HepG2 (cell line): ENCODE measurements around the gene SRRM2. TPM values are rescaled to one million over a fixed set of nuclear protein-coding genes. Genes with fewer than 3 reads are reported as not detected.

Source experiments
- AKAP8 ChIP-seq: sonication (generic); formaldehyde crosslinking; IDR thresholded peaks from 2 replicates; pipeline ENCODE4 v1.5.1; 2020; ENCODE audit warnings: mild to moderate bottlenecking, missing genetic modification reagents
- BATF2 ChIP-seq: sonication (generic); formaldehyde crosslinking; IDR thresholded peaks from 2 replicates; pipeline ENCODE4 v1.8.0; 2022; ENCODE audit warnings: mild to moderate bottlenecking, missing genetic modification reagents, moderate library complexity
- BHLHE40 ChIP-seq: IDR thresholded peaks from 2 replicates; pipeline ENCODE4 v1.6.1; 2011; ENCODE audit warnings: low read length, improper control_type of control experiment
- CCAR2 ChIP-seq: fragments of 200-400 bp; formaldehyde crosslinking; optimal IDR thresholded peaks from 2 replicates; pipeline ENCODE3; 2018; ENCODE audit warnings: low read depth, mild to moderate bottlenecking, low read length, moderate library complexity
- CREM ChIP-seq, 2 experiments: sonication (generic) in 1 of 2; formaldehyde crosslinking in 1 of 2; IDR thresholded peaks; 2 replicates each; pipeline versions ENCODE4 v1.4.0 to v1.6.1; 2016 to 2020; ENCODE audit warnings: antibody characterized with exemption in 1 of 2, mild to moderate bottlenecking in 1 of 2, missing genetic modification reagents in 1 of 2
- EEA1 ChIP-seq: sonication (generic); formaldehyde crosslinking; IDR thresholded peaks from 2 replicates; pipeline ENCODE4 v1.5.1; 2020; ENCODE audit warnings: mild to moderate bottlenecking, missing genetic modification reagents, borderline replicate concordance
- ELF3 ChIP-seq: IDR thresholded peaks from 2 replicates; pipeline ENCODE4 v1.6.1; 2016; ENCODE audit warnings: missing genetic modification reagents, missing compliant biosample characterization
- ETV6 ChIP-seq: sonication (generic); formaldehyde crosslinking; conservative IDR thresholded peaks from 2 replicates; pipeline ENCODE4 v1.4.0; 2020; ENCODE audit warnings: missing genetic modification reagents
- GABPA ChIP-seq, 2 experiments: IDR thresholded peaks; 2 replicates each; pipeline ENCODE4 v1.6.1; 2011 to 2016; ENCODE audit warnings: low read depth in 2 of 2, low read length in 1 of 2, missing biosample characterization in 1 of 2, missing genetic modification characterization in 1 of 2
- ISL2 ChIP-seq: sonication (generic); formaldehyde crosslinking; IDR thresholded peaks from 2 replicates; pipeline ENCODE4 v1.5.0; 2020; ENCODE audit warnings: missing genetic modification reagents
- KAT8 ChIP-seq: IDR thresholded peaks from 2 replicates; pipeline ENCODE4 v1.6.1; 2016; ENCODE audit warnings: missing genetic modification reagents, missing compliant biosample characterization
- MAFF ChIP-seq: IDR thresholded peaks from 2 replicates; pipeline ENCODE4 v1.6.1; 2011; ENCODE audit warnings: low read depth, low read length, improper control_type of control experiment
- MXI1 ChIP-seq: IDR thresholded peaks from 3 replicates; pipeline ENCODE4 v1.6.1; 2012; ENCODE audit warnings: low read depth, low read length, inconsistent platforms, borderline replicate concordance
- RAD21 ChIP-seq: fragments of 450-650 bp; formaldehyde crosslinking; IDR thresholded peaks from 2 replicates; pipeline ENCODE4 v1.5.0; 2020; ENCODE audit warnings: mild to moderate bottlenecking
- SIN3A ChIP-seq: IDR thresholded peaks from 2 replicates; pipeline ENCODE4 v1.6.1; 2011; ENCODE audit warnings: low read depth, mild to moderate bottlenecking, control low read depth, low read length, borderline replicate concordance
- SIN3B ChIP-seq: fragments of 150-350 bp; IDR thresholded peaks from 2 replicates; pipeline ENCODE4 v1.6.1; 2014; ENCODE audit warnings: low read length
- SRF ChIP-seq: IDR thresholded peaks from 2 replicates; pipeline ENCODE4 v1.6.1; 2011; ENCODE audit warnings: mild to moderate bottlenecking, low read depth, low read length, moderate library complexity
- ZMYM2 ChIP-seq: sonication (generic); formaldehyde crosslinking; IDR thresholded peaks from 2 replicates; pipeline ENCODE4 v1.8.0; 2022; ENCODE audit warnings: mild to moderate bottlenecking, missing genetic modification reagents
- ZNF138 ChIP-seq: sonication (generic); formaldehyde crosslinking; IDR thresholded peaks from 2 replicates; pipeline ENCODE4 v1.5.0; 2020; ENCODE audit warnings: mild to moderate bottlenecking, low read depth, missing genetic modification reagents
- ZNF552 ChIP-seq: sonication (generic); formaldehyde crosslinking; IDR thresholded peaks from 2 replicates; pipeline ENCODE4 v1.9.0; 2022; ENCODE audit warnings: missing genetic modification reagents, mild to moderate bottlenecking, borderline replicate concordance
- ZNF569 ChIP-seq: sonication (generic); formaldehyde crosslinking; IDR thresholded peaks from 2 replicates; pipeline ENCODE4 v1.5.0; 2020; ENCODE audit warnings: mild to moderate bottlenecking, missing genetic modification reagents, moderate library complexity, borderline replicate concordance
- ZNF605 ChIP-seq: sonication (generic); formaldehyde crosslinking; IDR thresholded peaks from 2 replicates; pipeline ENCODE4 v1.8.0; 2022; ENCODE audit warnings: mild to moderate bottlenecking, missing genetic modification reagents
- ZNF749 ChIP-seq: sonication (generic); formaldehyde crosslinking; IDR thresholded peaks from 2 replicates; pipeline ENCODE4 v1.8.0; 2022; ENCODE audit warnings: mild to moderate bottlenecking, missing genetic modification reagents, moderate library complexity, borderline replicate concordance
- ZNF75D ChIP-seq: sonication (generic); formaldehyde crosslinking; IDR thresholded peaks from 2 replicates; pipeline ENCODE4 v1.8.1; 2023; ENCODE audit warnings: missing genetic modification reagents, mild to moderate bottlenecking, borderline replicate concordance
- polyA plus RNA-seq, 8 experiments: library from polyadenylated mRNA; depleted of rRNA in 3 of 8; stranded (reverse) in 7 of 8; unstranded in 1 of 8; fragments of >200 nt; fragmentation: Illumina TruSeq in 4 of 8; extraction: Trizol in 4 of 8; gene quantifications; 2 replicates each; pipeline versions ENCODE4 v1.2.1 to v1.2.3, GENCODE V29; 2011 to 2016; ENCODE audit warnings: low read depth in 4 of 8, missing spikeins in 1 of 8, mixed read lengths in 1 of 8; ENCODE audit not compliant: insufficient read depth in 1 of 8
- total RNA-seq, 5 experiments: library from RNA; depleted of rRNA; stranded (reverse); fragments of >200 nt; fragmentation: Illumina TruSeq; extraction: Trizol; gene quantifications; 2 replicates each; pipeline ENCODE4 v1.2.3, GENCODE V29; 2016; ENCODE audit warnings: low read depth in 1 of 5
- TF ChIP-seq, protein P1 (sequence below): sonication (generic); formaldehyde crosslinking; IDR thresholded peaks from 2 replicates; pipeline ENCODE4 v1.5.0; 2020; ENCODE audit warnings: missing genetic modification reagents
- TF ChIP-seq, protein P2 (sequence below), 2 experiments: sonication (generic) in 1 of 2; formaldehyde crosslinking in 1 of 2; IDR thresholded peaks; 2 replicates each; pipeline versions ENCODE4 v1.4.0 to v1.6.1; 2018 to 2020; ENCODE audit warnings: missing genetic modification reagents in 2 of 2, borderline replicate concordance in 1 of 2, low read depth in 1 of 2, mild to moderate bottlenecking in 1 of 2, missing biosample characterization in 1 of 2

The SRRM2 gene
- total and polyA plus RNA-seq, 2 of the 13 experiments (the other 11 are each of a cell fraction or from before 2014, with no cell fraction given): 50.4 to 112 TPM

DNA sequence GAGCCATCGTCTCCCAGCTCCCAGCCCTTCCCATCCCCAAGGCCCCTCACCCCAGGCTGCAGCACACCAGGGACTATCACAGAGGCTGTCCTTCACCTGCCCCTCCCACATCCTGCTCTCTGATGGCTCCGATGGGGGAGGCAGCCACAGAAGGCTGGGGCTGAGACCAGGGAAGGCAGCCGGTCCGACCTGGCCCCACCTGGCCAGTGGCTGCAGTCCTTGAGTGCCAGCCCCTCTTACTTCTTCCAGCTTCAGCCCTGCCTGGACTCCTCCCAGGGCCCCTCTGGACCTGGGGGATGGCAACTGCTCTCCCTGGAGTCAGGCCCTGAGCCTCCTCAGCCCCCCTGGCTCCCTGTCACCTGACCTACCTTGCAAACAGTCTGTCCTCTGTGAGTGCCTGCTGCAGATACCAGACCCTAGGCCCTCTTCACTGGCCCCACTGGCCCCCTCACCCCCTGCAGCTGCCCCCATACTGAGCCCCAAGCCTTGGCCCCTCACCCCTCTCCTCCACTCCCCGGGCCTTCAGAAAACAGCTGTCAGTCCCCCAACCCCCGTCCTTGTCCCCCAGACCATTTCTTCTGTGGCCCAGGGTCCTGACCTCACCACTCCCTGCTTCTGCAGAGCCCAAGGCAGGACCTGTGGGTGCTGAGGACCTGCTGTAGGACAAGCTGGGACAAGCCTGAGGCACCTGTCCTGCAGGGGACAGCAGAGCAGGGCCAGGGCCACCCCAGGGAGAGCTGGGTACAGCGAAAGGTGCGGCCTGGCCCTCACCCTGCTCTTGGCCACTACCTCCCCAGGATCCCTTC is 12.6 kb upstream of the SRRM2 start (continued):
- TF ChIP-seq ZNF569 (CRISPR knock-in tag) (no peak), ETV6 (0 out of 2 replicates have a peak, but pooled peaks have one; percentile 32), SIN3B (no peak), ZMYM2 (CRISPR knock-in tag) (no peak), ISL2 (CRISPR knock-in tag) (no peak), ZNF552 (CRISPR knock-in tag) (no peak), ZNF75D (no peak), ELF3 (no peak), RAD21 (no peak), BHLHE40 (no peak), MXI1 (no peak), SIN3A (no peak), GABPA (IDR thresholded peaks at IDR 0.05; ENCODE audit: low read depth, low read length) (no peak), GABPA (CRISPR knock-in tag; IDR thresholded peaks at IDR 0.05; ENCODE audit: low read depth) (no peak), EEA1 (CRISPR knock-in tag) (no peak), CREM (IDR thresholded peaks at IDR 0.05) (no peak), CREM (CRISPR knock-in tag; IDR thresholded peaks at IDR 0.05) (no peak), AKAP8 (CRISPR knock-in tag) (no peak; the same call in 1 of the 2 replicates), ZNF749 (no peak), CCAR2 (no peak), MAFF (no peak), ZNF138 (CRISPR knock-in tag) (no peak), ZNF605 (no peak), BATF2 (no peak), SRF (no peak), KAT8 (CRISPR knock-in tag) (peak; percentile 46; the same call in 1 of the 2 replicates)
- TF ChIP-seq, protein P1, sequence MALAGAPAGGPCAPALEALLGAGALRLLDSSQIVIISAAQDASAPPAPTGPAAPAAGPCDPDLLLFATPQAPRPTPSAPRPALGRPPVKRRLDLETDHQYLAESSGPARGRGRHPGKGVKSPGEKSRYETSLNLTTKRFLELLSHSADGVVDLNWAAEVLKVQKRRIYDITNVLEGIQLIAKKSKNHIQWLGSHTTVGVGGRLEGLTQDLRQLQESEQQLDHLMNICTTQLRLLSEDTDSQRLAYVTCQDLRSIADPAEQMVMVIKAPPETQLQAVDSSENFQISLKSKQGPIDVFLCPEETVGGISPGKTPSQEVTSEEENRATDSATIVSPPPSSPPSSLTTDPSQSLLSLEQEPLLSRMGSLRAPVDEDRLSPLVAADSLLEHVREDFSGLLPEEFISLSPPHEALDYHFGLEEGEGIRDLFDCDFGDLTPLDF (CRISPR knock-in tag): no peak
- TF ChIP-seq, protein P2, sequence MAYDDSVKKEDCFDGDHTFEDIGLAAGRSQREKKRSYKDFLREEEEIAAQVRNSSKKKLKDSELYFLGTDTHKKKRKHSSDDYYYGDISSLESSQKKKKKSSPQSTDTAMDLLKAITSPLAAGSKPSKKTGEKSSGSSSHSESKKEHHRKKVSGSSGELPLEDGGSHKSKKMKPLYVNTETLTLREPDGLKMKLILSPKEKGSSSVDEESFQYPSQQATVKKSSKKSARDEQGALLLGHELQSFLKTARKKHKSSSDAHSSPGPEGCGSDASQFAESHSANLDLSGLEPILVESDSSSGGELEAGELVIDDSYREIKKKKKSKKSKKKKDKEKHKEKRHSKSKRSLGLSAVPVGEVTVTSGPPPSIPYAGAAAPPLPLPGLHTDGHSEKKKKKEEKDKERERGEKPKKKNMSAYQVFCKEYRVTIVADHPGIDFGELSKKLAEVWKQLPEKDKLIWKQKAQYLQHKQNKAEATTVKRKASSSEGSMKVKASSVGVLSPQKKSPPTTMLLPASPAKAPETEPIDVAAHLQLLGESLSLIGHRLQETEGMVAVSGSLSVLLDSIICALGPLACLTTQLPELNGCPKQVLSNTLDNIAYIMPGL (CRISPR knock-in tag; IDR thresholded peaks at IDR 0.05; ENCODE audit: borderline replicate concordance in 1 of 2, low read depth in 1 of 2): no peak
